Suprapubic skin (tissue), 4 donors: ENCODE data around the gene RASA3.

Experiments used
- POLR2A ChIP-seq, 2 donors: fragments of 450-650 bp; IDR thresholded peaks; one replicate each; pipeline ENCODE4 v1.6.1; 2017; ENCODE audit warnings: antibody characterized with exemption in 2 of 2, mild to moderate bottlenecking in 2 of 2, moderate library complexity in 2 of 2
- POLR2AphosphoS5 ChIP-seq, 3 donors: sonication (generic); formaldehyde crosslinking; IDR thresholded peaks; one replicate each; pipeline ENCODE4 v1.6.1; 2017; ENCODE audit warnings: antibody characterized with exemption in 3 of 3
- TF ChIP-seq, protein P1 (sequence below), 2 donors: fragments of 200-600 bp in 1 of 2; fragments of 450-650 bp in 1 of 2; sonication (generic) in 1 of 2; IDR thresholded peaks; one replicate each; pipeline ENCODE4 v1.5.1; 2016 to 2019; ENCODE audit warnings: antibody characterized with exemption in 2 of 2, mild to moderate bottlenecking in 1 of 2, moderate library complexity in 1 of 2

DNA sequence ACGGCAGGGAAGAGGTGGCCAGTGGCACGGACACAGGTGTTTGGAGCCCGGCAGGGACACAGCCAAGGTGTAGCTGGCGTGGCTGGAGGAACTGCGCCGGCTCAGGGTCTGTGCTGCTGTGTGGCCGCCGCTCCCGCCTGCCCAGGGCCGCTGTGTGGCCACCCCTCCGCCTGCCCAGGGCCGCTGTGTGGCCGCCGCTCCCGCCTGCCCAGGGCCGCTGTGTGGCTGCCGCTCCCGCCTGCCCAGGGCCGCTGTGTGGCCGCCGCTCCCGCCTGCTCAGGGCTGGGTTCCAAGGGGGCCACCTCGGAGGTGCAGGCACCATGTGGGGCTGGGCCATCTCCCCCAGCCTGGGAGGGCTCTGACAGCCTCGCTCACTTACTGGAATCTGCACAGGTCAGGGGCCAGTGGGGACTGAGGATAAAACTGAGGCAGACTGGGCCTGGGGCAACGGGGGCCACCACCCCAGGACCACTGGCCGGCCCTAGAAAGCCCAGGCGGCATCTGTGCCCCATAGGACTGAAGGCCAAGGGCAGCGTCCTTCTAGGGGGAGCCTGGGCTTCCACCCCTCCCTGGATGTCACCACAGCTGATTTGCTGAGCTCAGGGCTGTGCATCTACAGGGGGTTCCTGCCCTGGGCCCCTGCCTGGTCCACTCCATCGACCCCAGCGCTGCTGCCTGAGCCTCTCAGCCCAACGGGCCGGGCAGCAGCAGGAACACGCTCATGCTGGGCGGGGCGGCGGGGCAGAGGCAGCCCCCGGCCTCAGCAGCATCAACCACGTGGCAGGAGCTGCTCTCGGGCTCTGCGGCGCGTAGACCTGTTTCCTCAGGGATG, 180.1 kb downstream of the RASA3 start:
- TF ChIP-seq POLR2AphosphoS5 (IDR thresholded peaks at IDR 0.05) (no peak), POLR2A (IDR thresholded peaks at IDR 0.05) (no peak)
- TF ChIP-seq, protein P1, sequence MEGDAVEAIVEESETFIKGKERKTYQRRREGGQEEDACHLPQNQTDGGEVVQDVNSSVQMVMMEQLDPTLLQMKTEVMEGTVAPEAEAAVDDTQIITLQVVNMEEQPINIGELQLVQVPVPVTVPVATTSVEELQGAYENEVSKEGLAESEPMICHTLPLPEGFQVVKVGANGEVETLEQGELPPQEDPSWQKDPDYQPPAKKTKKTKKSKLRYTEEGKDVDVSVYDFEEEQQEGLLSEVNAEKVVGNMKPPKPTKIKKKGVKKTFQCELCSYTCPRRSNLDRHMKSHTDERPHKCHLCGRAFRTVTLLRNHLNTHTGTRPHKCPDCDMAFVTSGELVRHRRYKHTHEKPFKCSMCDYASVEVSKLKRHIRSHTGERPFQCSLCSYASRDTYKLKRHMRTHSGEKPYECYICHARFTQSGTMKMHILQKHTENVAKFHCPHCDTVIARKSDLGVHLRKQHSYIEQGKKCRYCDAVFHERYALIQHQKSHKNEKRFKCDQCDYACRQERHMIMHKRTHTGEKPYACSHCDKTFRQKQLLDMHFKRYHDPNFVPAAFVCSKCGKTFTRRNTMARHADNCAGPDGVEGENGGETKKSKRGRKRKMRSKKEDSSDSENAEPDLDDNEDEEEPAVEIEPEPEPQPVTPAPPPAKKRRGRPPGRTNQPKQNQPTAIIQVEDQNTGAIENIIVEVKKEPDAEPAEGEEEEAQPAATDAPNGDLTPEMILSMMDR (IDR thresholded peaks at IDR 0.05): no peak
